ENCODE data around the gene SLU7.

The SLU7 gene

DNA sequence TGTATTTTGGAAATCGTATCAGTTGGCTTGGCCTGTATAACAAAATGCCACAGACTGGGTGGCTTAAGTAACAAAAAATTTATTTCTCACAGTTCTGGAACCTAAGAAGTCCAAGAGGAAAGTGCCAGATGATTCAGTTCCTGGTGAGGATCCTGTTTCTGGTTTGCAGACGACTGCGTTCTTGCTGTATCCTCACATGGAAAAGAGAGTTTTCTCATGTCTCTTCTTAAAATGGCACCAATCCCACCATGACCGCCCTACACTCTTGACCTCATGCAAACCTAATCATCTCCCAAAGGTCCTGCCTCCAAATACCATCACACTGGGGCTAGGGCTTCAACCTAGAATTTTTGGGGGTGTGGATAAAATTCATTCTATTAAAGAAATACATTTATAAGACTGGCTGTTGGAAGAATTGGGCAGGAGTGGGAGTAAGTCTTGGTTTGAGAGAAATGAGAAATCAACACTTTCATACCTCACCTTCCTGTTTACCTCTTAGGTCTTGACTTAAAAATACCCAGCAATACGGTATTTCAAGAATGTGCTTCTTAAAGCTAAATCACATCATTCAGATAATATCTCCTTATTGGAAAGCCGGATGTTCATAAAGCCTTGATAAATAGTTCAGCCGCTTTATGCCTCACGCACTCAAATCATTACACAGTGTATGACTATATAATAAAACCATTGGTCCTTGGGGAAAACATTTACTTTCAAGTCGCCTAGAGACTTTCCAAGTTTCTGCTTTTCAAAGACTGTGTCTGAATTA, 31.5 kb upstream of the SLU7 start:
- DNase-seq, result no peak

DNA sequence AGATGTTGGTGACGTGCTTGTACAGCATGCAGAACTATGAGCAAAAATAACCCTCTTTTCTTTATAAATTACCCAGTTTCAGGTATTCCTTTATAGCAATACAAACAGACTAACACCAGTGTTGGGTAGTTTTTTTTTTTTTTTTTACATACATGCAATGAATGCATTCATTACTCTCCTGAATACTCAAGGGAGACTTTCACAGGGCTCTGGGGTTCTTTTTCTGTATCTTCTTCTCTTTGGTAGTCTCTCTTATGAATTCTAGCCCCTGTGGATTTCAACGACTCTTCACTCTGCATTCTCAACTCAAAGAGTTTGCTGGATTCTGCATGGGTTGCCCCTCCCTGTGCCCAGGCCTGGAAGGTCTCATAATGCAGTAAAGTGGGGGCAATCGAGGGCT, 30.6 kb upstream of the SLU7 start:
- no peak for DNase-seq

DNA sequence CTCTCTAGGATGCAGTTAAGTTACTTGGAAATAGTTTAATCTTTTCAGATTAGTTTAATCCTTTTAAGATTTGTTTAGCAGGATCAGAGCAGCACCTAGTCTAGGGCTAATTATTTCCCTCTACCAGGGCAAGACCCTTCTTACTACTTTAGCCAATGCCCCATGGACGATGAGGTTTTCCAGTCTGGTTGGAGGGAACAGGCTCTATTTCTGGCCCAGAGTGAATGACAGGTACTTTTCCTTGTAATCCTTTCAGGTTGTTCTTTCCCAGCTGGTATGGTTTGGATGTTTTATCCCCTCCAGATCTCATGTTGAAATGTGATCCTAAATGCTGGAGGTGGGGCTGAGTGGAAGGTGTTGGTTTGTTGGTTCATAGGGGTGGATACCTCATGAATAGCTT, 30.0 kb upstream of the SLU7 start:
- no peak for DNase-seq

DNA sequence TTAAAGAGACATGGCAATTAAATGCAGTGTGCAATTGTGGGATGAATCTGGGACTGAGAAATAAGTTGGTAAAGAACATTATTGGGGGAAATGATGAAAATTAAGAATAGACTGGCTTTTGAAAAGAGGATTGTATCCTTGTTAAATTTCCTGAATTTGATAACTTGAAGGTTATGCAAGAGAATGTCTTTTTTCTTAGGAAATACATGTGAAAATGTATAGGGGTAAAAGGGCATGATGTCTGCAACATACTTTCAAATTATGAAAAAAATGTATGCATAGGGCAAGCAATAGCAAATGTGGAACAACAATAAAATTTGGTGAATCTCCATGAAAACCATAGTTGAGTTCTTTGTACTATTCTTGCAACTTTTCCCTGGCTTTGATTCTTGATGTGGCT, 26.9 kb upstream of the SLU7 start:
- DNase-seq, result no peak

DNA sequence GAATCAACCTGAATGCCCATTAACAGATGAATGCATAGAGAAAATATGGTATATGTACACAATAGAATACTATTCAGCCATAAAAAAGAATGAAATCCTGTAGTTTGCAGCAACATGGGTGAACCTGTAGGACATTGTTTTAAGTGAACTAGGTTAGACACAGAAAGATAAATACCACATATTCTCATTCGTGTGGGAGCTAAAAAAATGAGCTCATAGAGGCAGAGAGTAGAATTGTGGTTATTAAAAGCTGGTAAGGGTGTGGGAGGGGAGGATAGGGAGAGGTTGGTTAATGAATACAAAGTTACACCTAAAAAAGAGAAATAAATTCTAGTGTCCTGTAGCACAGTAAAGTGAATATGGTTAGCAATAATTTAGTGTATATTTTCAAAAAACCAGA, 26.3 kb upstream of the SLU7 start:
- DNase-seq, result no peak

DNA sequence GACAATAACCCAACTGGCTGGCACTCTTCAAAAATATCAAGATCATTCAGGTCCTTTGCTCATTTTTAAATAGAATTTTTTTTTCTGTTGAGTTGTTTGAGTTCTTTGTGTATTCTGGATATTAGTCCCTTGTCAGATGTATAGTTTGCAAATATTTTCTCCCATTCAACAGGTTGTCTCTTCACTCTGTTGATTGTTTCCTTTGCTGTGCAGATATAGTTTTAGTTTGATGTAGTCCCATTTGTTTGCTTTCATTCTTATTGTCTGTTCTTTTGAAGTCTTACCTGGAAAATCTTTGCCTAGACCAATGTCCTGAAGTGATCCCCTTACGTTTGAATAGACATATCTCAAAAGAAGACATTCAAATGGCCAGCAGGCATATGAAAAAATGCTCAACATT, 25.5 kb upstream of the SLU7 start:
- DNase-seq, result no peak

DNA sequence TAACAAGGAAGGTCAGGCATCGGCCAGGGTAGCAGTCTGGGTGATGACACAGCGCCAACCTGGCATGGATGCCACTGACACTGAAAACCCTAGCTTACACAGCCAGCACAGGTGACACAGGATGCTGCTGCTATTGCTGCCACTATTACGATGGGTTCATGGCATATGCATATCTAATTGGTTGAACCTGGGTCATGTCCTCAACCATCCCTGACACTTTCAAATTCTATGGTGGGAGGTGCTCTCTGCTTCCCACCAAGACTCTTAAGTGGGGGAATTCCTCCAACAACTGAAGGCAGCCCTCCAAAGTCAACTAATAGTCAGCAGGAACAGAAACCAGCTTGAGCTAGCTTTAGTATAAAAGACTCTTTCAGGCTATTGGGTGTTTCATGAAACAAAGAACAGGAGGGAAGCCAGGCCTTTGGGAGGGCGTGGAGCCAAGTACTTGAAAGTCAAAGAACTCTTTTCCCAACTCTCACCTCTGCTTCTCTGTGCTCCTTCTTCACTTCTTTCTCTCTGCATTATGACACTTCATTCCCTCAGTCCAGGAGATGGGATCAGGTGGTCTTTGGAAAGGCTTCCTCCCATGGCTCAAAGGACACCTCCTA, 24.0 kb upstream of the SLU7 start:
- no peak for DNase-seq

DNA sequence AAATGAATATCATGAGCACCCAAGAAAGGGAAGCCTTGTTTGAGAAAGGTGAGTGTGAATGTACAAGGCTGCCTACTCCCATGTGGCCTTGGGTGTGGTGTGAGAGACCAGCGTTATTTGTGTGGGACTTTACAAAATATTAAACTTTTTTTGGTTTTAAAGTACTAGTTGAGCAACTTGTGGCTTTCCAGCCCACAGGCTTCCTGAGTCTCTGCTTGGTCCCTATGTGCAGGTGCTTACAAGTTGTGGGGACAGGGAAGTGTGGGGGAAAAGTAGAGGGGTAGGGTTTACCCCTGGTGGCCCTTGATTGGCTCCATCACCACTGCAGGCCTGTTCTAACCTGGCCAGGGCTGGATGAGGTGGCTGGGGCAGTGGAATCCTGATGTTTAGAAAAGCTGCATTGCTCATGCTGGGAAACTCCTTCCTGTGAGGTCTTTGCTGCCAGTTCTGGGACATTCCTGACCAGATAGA, 22.5 kb upstream of the SLU7 start:
- no peak for DNase-seq

DNA sequence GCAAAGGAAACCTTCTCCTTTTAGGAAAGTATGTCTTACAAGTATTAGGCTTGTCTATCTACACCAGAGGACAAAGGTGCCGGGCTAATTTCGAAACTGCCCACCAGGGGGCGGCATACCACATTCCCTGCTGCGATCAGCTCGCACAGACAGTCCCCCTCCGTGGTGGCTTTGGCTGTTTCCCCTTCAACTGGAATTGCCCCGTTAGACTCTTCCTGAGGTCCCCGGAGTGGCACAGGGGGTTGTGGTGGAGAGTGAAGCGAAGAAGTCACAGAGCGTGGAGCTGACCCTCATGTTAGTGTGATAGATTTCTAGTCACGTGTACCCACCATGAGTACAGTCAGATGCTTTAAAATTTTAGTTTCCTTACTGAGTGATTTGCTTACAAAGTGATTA, 20.3 kb upstream of the SLU7 start:
- peak; percentile 92 for DNase-seq

DNA sequence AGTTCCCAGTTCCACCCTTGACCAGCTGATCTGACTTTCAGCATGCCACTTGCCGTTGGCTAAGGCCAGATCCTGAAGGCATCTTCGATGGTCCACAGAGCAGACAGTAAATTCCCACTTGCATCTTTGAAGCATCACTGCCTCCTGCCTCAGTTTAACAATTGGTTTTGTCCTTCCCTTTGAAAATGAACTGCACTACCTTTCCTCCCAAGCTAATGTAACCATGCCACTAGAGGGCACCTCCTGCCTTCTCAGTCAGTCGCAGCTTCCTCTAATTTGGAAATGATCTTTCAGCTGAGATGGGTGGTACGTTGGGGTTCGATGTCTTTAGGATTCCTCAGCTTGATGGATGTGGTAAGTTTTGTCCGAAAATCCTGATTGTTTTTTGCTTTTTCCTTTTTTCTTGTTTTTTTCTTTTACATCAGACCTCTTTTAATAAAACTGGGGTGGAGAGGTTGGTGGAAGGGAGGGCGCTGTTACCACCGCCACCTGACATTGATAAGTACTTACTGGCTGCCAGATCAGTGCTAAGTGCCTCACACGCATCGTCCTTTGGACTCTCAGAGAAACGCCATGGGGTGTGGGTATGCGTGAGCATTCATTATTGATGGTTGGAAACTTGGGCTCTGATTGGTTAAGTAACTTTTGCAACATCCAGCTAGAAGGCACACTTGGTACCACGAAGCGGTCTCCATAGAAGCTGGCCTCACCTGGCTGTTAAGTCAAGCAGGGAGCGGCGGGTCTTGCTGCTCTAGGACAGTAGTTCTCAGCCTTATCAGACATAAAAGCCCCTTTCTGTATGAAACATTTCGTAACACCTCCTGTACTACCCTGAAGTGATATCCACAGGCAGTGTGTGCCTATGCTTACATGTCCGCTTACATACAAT, 19.7 kb upstream of the SLU7 start:
- peak; percentile 66 for DNase-seq

DNA sequence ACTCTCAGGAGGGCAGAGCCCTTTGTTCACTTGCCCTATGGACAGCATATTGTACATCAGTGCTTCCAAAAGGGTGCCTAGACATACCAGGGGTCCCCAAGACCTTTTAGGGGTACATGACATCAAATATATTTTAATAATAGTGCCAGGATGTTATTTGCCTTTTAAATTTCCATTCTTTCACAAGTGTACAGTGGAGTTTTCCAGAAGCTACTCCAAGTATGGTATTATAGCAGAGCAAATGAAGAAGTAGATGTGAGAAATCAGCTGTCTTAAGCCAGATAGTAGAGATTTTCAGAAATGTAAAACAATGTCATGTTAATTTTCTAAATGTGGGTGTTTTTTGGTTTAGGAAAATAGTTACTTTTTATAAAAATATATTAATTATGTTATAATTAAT, 18.4 kb upstream of the SLU7 start:
- DNase-seq, result no peak

DNA sequence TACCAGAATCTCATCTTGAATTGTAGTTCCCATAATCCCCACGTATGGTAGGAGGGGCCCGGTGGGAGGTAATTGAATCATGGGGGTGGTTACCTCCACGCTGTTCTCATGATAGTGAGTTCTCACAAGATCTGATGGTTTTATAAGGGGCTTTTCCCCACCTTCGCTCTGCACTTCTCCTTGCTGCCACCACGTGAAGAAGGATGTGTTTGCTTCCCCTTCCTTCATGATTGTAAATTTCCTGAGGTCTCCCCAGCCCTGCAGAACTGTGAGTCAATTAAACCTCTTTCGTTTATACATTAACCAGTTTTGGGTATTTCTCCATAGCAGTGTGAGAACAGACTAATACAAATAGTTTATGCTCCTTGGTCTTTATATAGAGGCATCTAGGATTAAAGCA, 17.8 kb upstream of the SLU7 start:
- peak; percentile 33 for DNase-seq

DNA sequence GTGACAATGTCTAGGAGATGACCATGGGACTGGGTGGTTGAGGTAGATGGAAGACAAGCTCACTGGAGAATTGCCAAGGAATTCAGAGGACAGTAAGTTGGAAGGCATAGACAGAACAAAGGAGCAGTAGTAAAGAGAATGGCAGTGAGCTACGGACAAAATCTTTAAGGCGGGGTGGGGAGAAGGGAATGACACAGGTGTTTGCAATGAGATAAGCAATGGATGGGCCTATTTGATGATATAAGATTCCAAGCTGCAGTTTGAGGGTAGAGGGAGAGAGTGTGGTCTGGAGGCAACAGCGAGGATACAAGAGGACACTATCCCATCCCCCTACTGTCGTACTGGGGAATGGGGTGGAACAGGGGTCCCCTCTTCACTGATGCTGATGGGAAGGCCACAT, 17.1 kb upstream of the SLU7 start:
- no peak for DNase-seq

DNA sequence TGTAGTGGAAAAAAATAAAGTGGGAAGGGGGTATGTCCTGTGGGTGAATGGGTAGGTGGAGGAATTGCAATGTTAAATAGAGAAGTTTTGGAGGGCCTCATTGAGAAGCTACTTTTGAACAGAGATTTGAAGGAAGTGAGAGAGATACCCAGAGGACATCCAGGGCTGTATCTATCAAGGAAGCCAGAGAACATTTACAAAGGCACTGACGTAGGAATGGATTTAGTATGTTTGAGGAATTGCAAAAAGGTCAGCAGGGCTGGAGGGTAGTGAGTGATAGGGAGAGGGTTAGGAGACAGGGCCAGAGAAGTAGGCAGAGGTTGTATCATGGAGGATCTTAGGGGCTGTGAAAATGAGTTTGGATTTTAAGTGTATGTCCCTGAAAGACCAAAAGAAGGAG, 16.7 kb upstream of the SLU7 start:
- DNase-seq, result no peak

DNA sequence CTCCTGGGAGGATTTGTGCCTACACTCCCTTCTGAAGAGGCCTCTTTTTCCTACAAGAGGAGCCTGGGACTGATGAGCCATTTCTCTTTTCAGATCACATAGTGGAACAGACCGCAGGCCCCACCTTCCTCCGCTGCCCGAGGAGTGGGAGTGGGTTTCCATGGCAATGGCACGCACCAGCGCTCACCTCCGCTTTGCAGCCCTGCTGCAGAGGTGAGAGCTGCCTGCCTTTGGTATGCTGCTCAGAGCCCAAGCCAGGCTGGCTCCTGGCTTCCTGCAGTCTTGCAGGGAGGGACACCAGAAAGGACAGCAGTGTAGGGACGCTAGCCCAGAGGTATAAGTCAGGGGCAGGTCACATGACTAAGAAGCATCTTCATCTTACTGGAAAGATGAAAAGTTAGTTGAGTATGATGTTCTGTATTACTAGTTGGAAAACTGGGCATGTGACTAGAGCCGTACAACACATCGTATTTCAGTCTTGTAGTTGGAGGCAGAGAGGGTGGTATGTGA, 15.2 kb upstream of the SLU7 start:
- DNase-seq, result peak; percentile 54

DNA sequence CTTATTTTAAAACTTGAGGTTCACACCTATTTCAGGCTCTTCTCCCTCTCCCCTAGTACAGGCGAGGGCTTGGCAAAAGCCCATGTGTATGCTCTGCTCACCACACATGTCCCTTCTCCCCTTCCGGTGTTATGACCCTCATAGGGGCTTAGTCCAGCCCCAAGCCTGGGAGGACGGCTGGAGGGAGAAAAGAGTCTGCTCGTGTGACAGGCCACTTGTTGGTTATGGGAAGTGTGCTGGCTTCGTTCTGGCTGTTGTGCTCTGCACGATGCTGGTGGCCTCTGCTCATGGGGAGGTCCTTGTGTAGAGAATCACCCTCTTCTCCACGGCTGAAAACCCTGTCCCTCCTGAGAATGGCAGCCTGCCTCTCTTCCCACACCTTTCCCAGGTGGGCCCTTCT, 13.9 kb upstream of the SLU7 start:
- DNase-seq, result no peak

DNA sequence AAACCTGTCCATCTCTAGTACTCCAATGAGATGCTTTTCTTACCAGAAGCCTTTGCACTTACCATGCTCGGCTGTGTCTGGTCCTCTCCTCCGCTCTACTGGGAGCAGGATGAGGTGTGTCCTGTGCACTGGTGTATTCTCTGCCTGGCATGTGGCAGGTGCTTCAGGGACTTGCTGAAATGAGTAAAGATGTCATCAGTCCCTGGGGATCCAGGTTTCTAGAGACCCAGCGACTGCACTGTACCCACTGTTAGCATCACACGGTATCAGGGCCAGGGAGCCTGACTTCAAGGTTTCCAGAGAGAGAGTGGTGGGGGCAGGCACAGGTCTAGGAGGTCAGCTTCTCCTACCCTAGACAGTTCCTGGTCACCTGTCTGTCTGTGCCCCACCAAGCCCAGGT, 13.3 kb upstream of the SLU7 start:
- DNase-seq, result no peak

DNA sequence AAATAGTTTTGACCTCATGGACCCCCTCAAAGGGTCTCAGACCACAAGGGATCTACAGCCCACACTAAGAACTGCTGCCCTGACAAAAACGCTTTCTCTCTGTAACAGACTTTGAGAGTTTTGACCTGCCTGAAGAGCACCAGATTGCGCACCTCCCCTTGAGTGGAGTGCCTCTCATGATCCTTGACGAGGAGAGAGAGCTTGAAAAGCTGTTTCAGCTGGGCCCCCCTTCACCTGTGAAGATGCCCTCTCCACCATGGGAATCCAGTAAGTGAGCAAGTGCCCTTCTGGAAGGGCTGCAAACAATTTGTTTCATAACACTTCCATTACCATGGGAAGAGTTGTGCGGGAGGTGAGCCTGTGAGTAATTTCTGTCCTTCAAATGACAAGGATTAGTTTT, 8.7 kb upstream of the SLU7 start:
- no peak for DNase-seq

DNA sequence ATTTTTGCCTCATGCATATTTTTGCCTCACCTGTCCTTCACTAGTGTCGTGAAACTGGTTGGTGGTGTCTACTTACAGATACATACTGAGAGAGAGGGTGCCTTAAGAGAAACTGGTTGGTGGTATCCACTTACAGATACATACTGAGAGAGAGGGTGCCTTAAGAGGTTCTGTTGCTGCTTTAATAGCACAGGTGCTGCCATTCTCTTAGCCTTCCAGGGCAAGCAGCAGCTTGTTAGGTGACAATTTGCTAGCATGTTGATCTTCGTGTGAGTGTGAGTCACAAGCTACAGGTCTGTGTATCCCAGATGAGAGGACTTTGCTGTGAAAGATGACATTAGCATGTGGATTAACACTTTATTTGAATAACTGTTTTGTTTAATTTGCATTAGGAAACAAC, 4.2 kb upstream of the SLU7 start:
- no peak for DNase-seq

DNA sequence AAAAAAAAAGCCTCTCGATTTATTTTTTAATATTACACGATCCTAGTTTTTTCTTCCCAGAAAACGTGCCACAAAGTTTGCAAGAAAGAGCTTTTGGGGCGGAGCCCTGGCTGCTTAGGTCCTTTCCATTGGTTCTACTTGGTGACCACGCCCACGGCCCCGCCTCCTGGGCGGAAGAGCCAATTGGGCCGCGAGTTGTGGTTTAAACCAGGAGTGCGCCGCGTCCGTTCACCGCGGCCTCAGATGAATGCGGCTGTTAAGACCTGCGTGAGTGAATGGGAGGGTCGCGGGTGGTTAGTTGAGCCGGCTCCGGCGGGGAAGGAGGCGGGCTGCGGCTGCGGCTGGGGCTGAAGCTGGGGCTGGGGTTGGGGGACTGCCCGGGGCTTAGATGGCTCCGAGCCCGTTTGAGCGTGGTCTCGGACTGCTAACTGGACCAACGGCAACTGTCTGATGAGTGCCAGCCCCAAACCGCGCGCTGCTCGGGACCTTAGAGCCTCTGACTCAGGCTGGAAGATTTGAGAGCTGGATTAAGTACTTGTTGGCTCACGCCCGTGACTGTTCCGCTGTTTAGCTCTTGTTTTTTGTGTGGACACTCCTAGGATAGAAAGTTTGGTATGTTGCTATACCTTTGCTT, 2.9 kb upstream of the SLU7 start, which contains the start of gene PTTG1:
TSS of gene PTTG1 (plus strand) at position 231 of the 634 bp plus-strand sequence. CDS start 458 bp downstream, outside the sequence.
- peak; percentile 97 for DNase-seq

DNA sequence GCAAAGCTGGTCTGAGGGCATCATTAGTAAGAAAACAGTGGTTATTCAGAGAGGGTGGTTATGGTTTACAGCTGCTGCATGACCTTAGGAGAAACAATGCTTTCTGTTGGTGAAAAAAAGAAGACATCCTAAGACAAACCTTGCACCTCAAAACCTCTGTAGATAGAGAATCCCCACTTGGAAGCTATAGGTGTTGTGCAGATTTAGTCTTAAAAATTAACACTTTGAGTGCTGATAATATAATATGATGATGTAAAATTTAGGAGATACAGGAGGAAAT, 1.4 kb upstream of the SLU7 start:
- no peak for DNase-seq

DNA sequence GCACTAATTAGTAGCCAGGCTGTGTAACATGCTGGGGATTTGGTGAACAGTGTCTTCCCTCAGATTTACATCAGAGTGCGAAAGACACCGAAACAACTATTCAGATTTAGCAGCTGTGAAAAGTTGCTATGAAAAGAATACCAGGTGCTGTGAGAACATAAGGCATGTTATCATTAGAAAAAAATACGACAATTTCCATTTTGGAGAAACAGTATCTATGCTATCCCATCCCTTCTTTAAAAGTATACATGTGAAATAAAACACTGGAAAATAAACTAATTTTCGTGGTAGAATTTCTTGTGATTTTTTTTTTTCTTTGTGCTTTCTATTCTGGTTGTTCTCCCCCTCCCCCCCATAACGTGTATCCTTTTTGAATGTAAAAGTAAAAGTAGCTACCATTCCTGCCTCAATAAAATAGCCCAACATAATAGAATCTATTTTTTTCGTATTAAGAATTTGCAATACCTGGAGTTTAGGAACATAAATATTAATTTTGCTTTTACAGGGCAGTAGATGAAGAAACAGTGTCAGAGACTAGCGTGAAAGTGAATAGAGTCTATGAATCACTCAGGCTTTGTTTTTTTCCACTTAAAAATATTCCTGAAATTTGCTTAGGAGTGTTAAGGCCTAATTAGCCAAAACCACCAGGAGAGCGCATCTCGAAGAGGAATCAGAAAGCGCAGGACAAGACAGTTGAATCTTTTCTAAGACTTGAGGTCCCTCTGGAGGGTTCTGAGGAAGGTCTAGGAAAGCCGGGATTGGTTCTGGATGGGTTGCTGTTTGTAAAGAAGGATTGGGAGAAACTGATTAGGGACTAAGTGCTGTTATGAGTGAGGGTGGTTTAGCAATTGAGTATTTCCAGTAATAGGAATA, 813 bp upstream of the SLU7 start:
- DNase-seq, result no peak
